PC-9 (cell line): ENCODE data around the gene PRKD1.
"Not testable (repeated sequence)": the region's sequence is repeated elsewhere in the genome, so short reads cannot be mapped to it uniquely, and the experiment has no call there.

ENCODE experiments used
- EZH2 ChIP-seq: fragments of 200-600 bp; sonication (generic); IDR thresholded peaks from 2 replicates; pipeline ENCODE4 v1.8.0; 2017; ENCODE audit warnings: antibody characterized with exemption, low read depth
- TF ChIP-seq, protein P1 (sequence below): fragments of 200-600 bp; sonication (generic); conservative IDR thresholded peaks from 2 replicates; pipeline ENCODE4 v1.6.1; 2017; ENCODE audit warnings: mixed run types, antibody characterized with exemption, mild to moderate bottlenecking, moderate library complexity

DNA sequence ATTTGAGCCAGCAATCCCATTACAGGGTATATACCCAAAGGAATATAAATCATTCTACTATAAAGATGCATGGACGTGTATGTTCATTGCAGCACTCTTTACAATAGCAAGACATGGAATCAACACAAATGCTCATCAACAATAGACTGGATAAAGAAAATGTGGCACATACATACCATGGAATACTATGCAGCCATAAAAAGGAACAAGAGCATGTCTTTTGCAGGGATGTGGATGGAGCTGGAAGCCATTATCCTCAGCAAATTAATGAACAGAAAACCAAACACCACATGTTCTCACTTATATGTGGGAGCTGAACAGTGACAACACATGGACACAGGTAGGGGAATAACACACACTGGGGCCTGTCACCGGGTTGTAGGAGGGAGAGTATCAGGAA is 238.1 kb downstream of the PRKD1 start:
- TF ChIP-seq EZH2 = not testable (repeated sequence)
- TF ChIP-seq, protein P1, sequence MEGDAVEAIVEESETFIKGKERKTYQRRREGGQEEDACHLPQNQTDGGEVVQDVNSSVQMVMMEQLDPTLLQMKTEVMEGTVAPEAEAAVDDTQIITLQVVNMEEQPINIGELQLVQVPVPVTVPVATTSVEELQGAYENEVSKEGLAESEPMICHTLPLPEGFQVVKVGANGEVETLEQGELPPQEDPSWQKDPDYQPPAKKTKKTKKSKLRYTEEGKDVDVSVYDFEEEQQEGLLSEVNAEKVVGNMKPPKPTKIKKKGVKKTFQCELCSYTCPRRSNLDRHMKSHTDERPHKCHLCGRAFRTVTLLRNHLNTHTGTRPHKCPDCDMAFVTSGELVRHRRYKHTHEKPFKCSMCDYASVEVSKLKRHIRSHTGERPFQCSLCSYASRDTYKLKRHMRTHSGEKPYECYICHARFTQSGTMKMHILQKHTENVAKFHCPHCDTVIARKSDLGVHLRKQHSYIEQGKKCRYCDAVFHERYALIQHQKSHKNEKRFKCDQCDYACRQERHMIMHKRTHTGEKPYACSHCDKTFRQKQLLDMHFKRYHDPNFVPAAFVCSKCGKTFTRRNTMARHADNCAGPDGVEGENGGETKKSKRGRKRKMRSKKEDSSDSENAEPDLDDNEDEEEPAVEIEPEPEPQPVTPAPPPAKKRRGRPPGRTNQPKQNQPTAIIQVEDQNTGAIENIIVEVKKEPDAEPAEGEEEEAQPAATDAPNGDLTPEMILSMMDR = not testable (repeated sequence)
